Activated CD8-positive, alpha-beta T cell treated with anti-CD3 and anti-CD28 coated beads for 36 hours (primary cell): ENCODE results near the gene ATG101. TPM values are rescaled to one million over a fixed set of nuclear protein-coding genes. Genes with fewer than 3 reads are reported as not detected.

Experiments used
- ATAC-seq: fragments of 200-7000 bp; cut with Tn5 transposase; one replicate; pipeline ENCODE4 v1.10.0; 2021; ENCODE audit warnings: mild to moderate bottlenecking, moderate library complexity
- CTCF ChIA-PET: fragments of 350-600 bp; sonication (Branson Sonifier 250); formaldehyde crosslinking; loops from one replicate; lab custom pipeline; 2021; ENCODE audit warnings: antibody characterized with exemption; lab: Charles Lee
- POLR2A ChIA-PET: fragments of 350-600 bp; sonication (Branson Sonifier 250); formaldehyde crosslinking; loops from one replicate; lab custom pipeline; 2021; ENCODE audit warnings: antibody characterized with exemption; lab: Charles Lee
- DNase-seq: peaks from one replicate; pipeline ENCODE4 v3.0.0-alpha.2; 2020
- H3K27ac Mint-ChIP-seq: one replicate; pipeline ENCODE4 v1.8.0; 2021; ENCODE audit warnings: mild to moderate bottlenecking, mixed read lengths
- H3K27me3 Mint-ChIP-seq: one replicate; pipeline ENCODE4 v1.8.0; 2021; ENCODE audit warnings: mixed read lengths
- H3K36me3 Mint-ChIP-seq: one replicate; pipeline ENCODE4 v1.8.0; 2021; ENCODE audit warnings: low read depth, mixed read lengths
- H3K4me1 Mint-ChIP-seq: one replicate; pipeline ENCODE4 v1.8.0; 2021; ENCODE audit warnings: low read depth, mixed read lengths
- H3K4me3 Mint-ChIP-seq: one replicate; pipeline ENCODE4 v1.8.0; 2021; ENCODE audit warnings: mild to moderate bottlenecking, moderate library complexity, mixed read lengths
- H3K9me3 Mint-ChIP-seq: one replicate; pipeline ENCODE4 v1.8.0; 2021; ENCODE audit warnings: mixed read lengths
- CTCF ChIP-seq: fragments of 200-600 bp; IDR thresholded peaks from one replicate; pipeline ENCODE4 v1.8.0; 2022; ENCODE audit warnings: antibody characterized with exemption, mild to moderate bottlenecking
- intact Hi-C: fragments of 100-400 bp; cut with micrococcal nuclease; formaldehyde crosslinking; loops from one replicate; pipeline ENCODE4 v1.10.0; 2022
- total RNA-seq, 2 experiments: library from RNA; stranded (reverse); gene quantifications; one replicate each; pipeline ENCODE4 v1.2.3, GENCODE V29; 2021

ATG101 gene
- total RNA-seq, 2 experiments from 2014 or later = 25.6 to 28.4 TPM

- no peak for TF ChIP-seq CTCF
- no peak overlapping the region for H3K27ac Mint-ChIP-seq
- H3K36me3 Mint-ChIP-seq = no peaks in the 10 kb centered on the region
- CTCF ChIA-PET = interaction anchor here (0.8 to 10.9 kb wide), 6 partner anchors 9 to 745 kb away, joined by 3 to 313 read pairs (median 3); no protein-coding TSS in a partner anchor
- no peaks in the 10 kb centered on the region for H3K4me1 Mint-ChIP-seq
- no peak for ATAC-seq
- no peak for DNase-seq
- peaks cover 24% of the 10 kb centered on the region for H3K27me3 Mint-ChIP-seq
- POLR2A ChIA-PET = no interaction called here
- no peaks in the 10 kb centered on the region for H3K9me3 Mint-ChIP-seq
- intact Hi-C loops = no loop called here
- H3K4me3 Mint-ChIP-seq = no peak overlapping the region
These were observed 55.7 kb downstream of the ATG101 start for GRCh38 chr12:52125476-52125900.

GRCh38 chr12:52126050-52126604 is 56.3 kb downstream of the ATG101 start:
- Mint-ChIP-seq H3K27me3 (peaks cover 21% of the 10 kb centered on the region), H3K4me3 (no peak overlapping the region), H3K4me1 (no peaks in the 10 kb centered on the region), H3K9me3 (no peaks in the 10 kb centered on the region), H3K36me3 (no peaks in the 10 kb centered on the region), H3K27ac (no peak overlapping the region)
- no peak for DNase-seq
- intact Hi-C loops = no loop called here
- TF ChIP-seq CTCF = no peak
- POLR2A ChIA-PET = no interaction called here
- CTCF ChIA-PET = interaction anchor here (0.8 to 10.9 kb wide), 5 partner anchors 10 to 247 kb away, joined by 3 to 313 read pairs (median 3); no protein-coding TSS in a partner anchor
- ATAC-seq = no peak

Other genes with a start within 250 kb of the ATG101 start
- under 1 TPM; 0.40 to 0.43 TPM for gene FIGNL2, start 221.3 kb upstream of the ATG101 start, total RNA-seq
- gene ANKRD33, start 181.9 kb upstream of the ATG101 start, total RNA-seq = not detected
- not detected for gene ACVRL1, start 162.5 kb upstream of the ATG101 start, total RNA-seq
- gene ACVR1B, start 118.3 kb upstream of the ATG101 start, total RNA-seq = 1 to 10 TPM; 7.5 to 8.6 TPM
- gene TAMALIN, start 63.0 kb upstream of the ATG101 start, total RNA-seq = 10 to 100 TPM; 26.0 to 26.4 TPM
- 100 to 1,000 TPM; 120 to 128 TPM for gene NR4A1, start 18.5 kb upstream of the ATG101 start, total RNA-seq
- gene SMIM41, start 9.7 kb downstream of the ATG101 start, total RNA-seq = not detected
- not detected for gene KRT80, start 122.0 kb downstream of the ATG101 start, total RNA-seq
- gene KRT7, start 163.3 kb downstream of the ATG101 start, total RNA-seq = 1 to 10 TPM; 2.1 to 3.1 TPM
- gene KRT86, start 204.7 kb downstream of the ATG101 start, total RNA-seq = not detected
- gene KRT81, start 221.6 kb downstream of the ATG101 start, total RNA-seq = not detected